ENCODE measurements around the gene FAM120B. TPM values are rescaled to one million over a fixed set of nuclear protein-coding genes. Genes with fewer than 3 reads are reported as not detected.

The FAM120B gene
- total and polyA plus RNA-seq, 2 donors = 17.5 to 30.3 TPM

GRCh38 chr6:170445971-170446370, 139.4 kb downstream of the FAM120B start:
- H3K4me3 ChIP-seq (ENCODE audit: low read depth, low read length) = no peak overlapping the region
- WGBS = 88% methylated on average over 9 of the region's 9 CpGs

GRCh38 chr6:170446841-170447560, 140.4 kb downstream of the FAM120B start:
- H3K27ac ChIP-seq (ENCODE audit: low read depth) = no peak overlapping the region
- no peak overlapping the region for H3K4me3 ChIP-seq (ENCODE audit: low read depth, low read length)
- H3K36me3 ChIP-seq (ENCODE audit: insufficient read depth) = no peaks in the 10 kb centered on the region
- H3K4me1 ChIP-seq (ENCODE audit: insufficient read depth) = no peaks in the 10 kb centered on the region
- no peak for DNase-seq (ENCODE audit: extremely low spot score)
- WGBS = 92% methylated on average over 15 of the region's 15 CpGs

More at GRCh38 chr6:170445971-170446370, 139.4 kb downstream of the FAM120B start:
- Histone ChIP-seq H3K36me3 (ENCODE audit: insufficient read depth) (no peaks in the 10 kb centered on the region), H3K27ac (ENCODE audit: low read depth) (no peak overlapping the region), H3K4me1 (ENCODE audit: insufficient read depth) (no peaks in the 10 kb centered on the region)
- DNase-seq (ENCODE audit: extremely low spot score) = no peak

GRCh38 chr6:170447561-170447930, 141.0 kb downstream of the FAM120B start:
- H3K4me1 ChIP-seq (ENCODE audit: insufficient read depth) = no peaks in the 10 kb centered on the region
- DNase-seq (ENCODE audit: extremely low spot score) = no peak
- no peak overlapping the region for H3K4me3 ChIP-seq (ENCODE audit: low read depth, low read length)
- WGBS = 89% methylated on average over 14 of the region's 14 CpGs
- no peaks in the 10 kb centered on the region for H3K36me3 ChIP-seq (ENCODE audit: insufficient read depth)
- H3K27ac ChIP-seq (ENCODE audit: low read depth) = no peak overlapping the region

- Histone ChIP-seq H3K4me3 (ENCODE audit: low read depth, low read length) (no peak overlapping the region), H3K4me1 (ENCODE audit: insufficient read depth) (no peaks in the 10 kb centered on the region)
- no peak for DNase-seq (ENCODE audit: extremely low spot score)
These were observed 141.8 kb downstream of the FAM120B start for GRCh38 chr6:170448317-170448716.

GRCh38 chr6:170448751-170449630, 142.4 kb downstream of the FAM120B start:
- Histone ChIP-seq H3K27ac (ENCODE audit: low read depth) (no peak overlapping the region), H3K4me3 (ENCODE audit: low read depth, low read length) (no peak overlapping the region), H3K36me3 (ENCODE audit: insufficient read depth) (no peaks in the 10 kb centered on the region), H3K4me1 (ENCODE audit: insufficient read depth) (no peaks in the 10 kb centered on the region)
- DNase-seq (ENCODE audit: extremely low spot score) = no peak
- 72% methylated on average over 20 of the region's 20 CpGs for WGBS

More at GRCh38 chr6:170448317-170448716, 141.8 kb downstream of the FAM120B start:
- H3K36me3 ChIP-seq (ENCODE audit: insufficient read depth) = no peaks in the 10 kb centered on the region
- H3K27ac ChIP-seq (ENCODE audit: low read depth) = no peak overlapping the region
- 92% methylated on average over 12 of the region's 12 CpGs for WGBS

- no peak overlapping the region for H3K4me3 ChIP-seq (ENCODE audit: low read depth, low read length)
- no peak for DNase-seq (ENCODE audit: extremely low spot score)
- H3K36me3 ChIP-seq (ENCODE audit: insufficient read depth) = no peaks in the 10 kb centered on the region
- 91% methylated on average over 32 of the region's 32 CpGs for WGBS
- H3K27ac ChIP-seq (ENCODE audit: low read depth) = no peak overlapping the region
- H3K4me1 ChIP-seq (ENCODE audit: insufficient read depth) = no peaks in the 10 kb centered on the region
These were observed 143.5 kb downstream of the FAM120B start for GRCh38 chr6:170449835-170450753.

GRCh38 chr6:170450916-170451761, 144.6 kb downstream of the FAM120B start:
- 77% methylated on average over 20 of the region's 20 CpGs for WGBS
- no peak for DNase-seq (ENCODE audit: extremely low spot score)
- Histone ChIP-seq H3K27ac (ENCODE audit: low read depth) (no peak overlapping the region), H3K4me3 (ENCODE audit: low read depth, low read length) (no peak overlapping the region), H3K4me1 (ENCODE audit: insufficient read depth) (no peaks in the 10 kb centered on the region), H3K36me3 (ENCODE audit: insufficient read depth) (no peaks in the 10 kb centered on the region)

- H3K27ac ChIP-seq (ENCODE audit: low read depth) = no peak overlapping the region
- H3K36me3 ChIP-seq (ENCODE audit: insufficient read depth) = no peaks in the 10 kb centered on the region
- no peaks in the 10 kb centered on the region for H3K4me1 ChIP-seq (ENCODE audit: insufficient read depth)
- no peak overlapping the region for H3K4me3 ChIP-seq (ENCODE audit: low read depth, low read length)
- no peak for DNase-seq (ENCODE audit: extremely low spot score)
- 89% methylated on average over 20 of the region's 20 CpGs for WGBS
These were observed 145.4 kb downstream of the FAM120B start for GRCh38 chr6:170451762-170452651.

- Histone ChIP-seq H3K4me3 (ENCODE audit: low read depth, low read length) (no peak overlapping the region), H3K27ac (ENCODE audit: low read depth) (no peak overlapping the region), H3K4me1 (ENCODE audit: insufficient read depth) (no peaks in the 10 kb centered on the region), H3K36me3 (ENCODE audit: insufficient read depth) (no peaks in the 10 kb centered on the region)
- WGBS = 75% methylated on average over 8 of the region's 8 CpGs
- no peak for DNase-seq (ENCODE audit: extremely low spot score)
These were observed 146.4 kb downstream of the FAM120B start for GRCh38 chr6:170452767-170453545.

GRCh38 chr6:170453586-170454511, 147.3 kb downstream of the FAM120B start:
- no peak for DNase-seq (ENCODE audit: extremely low spot score)
- H3K36me3 ChIP-seq (ENCODE audit: insufficient read depth) = no peaks in the 10 kb centered on the region
- 75% methylated on average over 26 of the region's 26 CpGs for WGBS

More at GRCh38 chr6:170453586-170454511, 147.3 kb downstream of the FAM120B start:
- H3K4me3 ChIP-seq (ENCODE audit: low read depth, low read length) = no peak overlapping the region
- H3K4me1 ChIP-seq (ENCODE audit: insufficient read depth) = no peaks in the 10 kb centered on the region
- H3K27ac ChIP-seq (ENCODE audit: low read depth) = no peak overlapping the region
